DOHH2 (cell line): ENCODE data around the gene RAPGEF1.

Experiments
- H3F3A ChIP-seq: fragments of 200-600 bp; sonication (generic), shearing (Covaris generic); 2 replicates; pipeline ENCODE4 v1.6.0; 2016; ENCODE audit warnings: antibody characterized with exemption, mild to moderate bottlenecking; ENCODE audit not compliant: control insufficient read depth, insufficient read depth
- H3K27ac ChIP-seq: fragments of 200-600 bp; sonication (generic); 2 replicates; pipeline ENCODE4 v1.5.1; 2014; ENCODE audit warnings: low read depth, mild to moderate bottlenecking, low read length, moderate library complexity
- H3K27me3 ChIP-seq: fragments of 200-600 bp; sonication (generic); 2 replicates; pipeline ENCODE4 v1.6.1; 2014; ENCODE audit warnings: mild to moderate bottlenecking, low read length, mixed read lengths; ENCODE audit not compliant: control insufficient read depth
- H3K36me3 ChIP-seq: fragments of 200-600 bp; sonication (generic); 2 replicates; pipeline ENCODE4 v1.6.1; 2014; ENCODE audit warnings: mild to moderate bottlenecking, low read length, moderate library complexity, mixed read lengths; ENCODE audit not compliant: control insufficient read depth
- H3K4me1 ChIP-seq: fragments of 200-600 bp; sonication (generic); 2 replicates; pipeline ENCODE4 v1.6.1; 2014; ENCODE audit warnings: mild to moderate bottlenecking, low read length, mixed read lengths; ENCODE audit not compliant: control insufficient read depth
- H3K4me2 ChIP-seq: fragments of 200-600 bp; sonication (generic); 2 replicates; pipeline ENCODE4 v1.6.0; 2014; ENCODE audit warnings: mild to moderate bottlenecking, low read length, moderate library complexity
- H3K4me3 ChIP-seq: fragments of 200-600 bp; sonication (generic); 2 replicates; pipeline ENCODE4 v1.5.1; 2014; ENCODE audit warnings: mild to moderate bottlenecking, low read length, mixed read lengths
- H3K79me2 ChIP-seq: fragments of 200-600 bp; sonication (generic); 2 replicates; pipeline ENCODE4 v1.6.1; 2014; ENCODE audit warnings: mild to moderate bottlenecking, low read length, mixed read lengths; ENCODE audit not compliant: control insufficient read depth
- H3K9me2 ChIP-seq: fragments of 200-600 bp; sonication (generic); replicated peaks from 2 replicates; pipeline ENCODE4 v1.6.1; 2014; ENCODE audit warnings: mild to moderate bottlenecking, low read length, mixed read lengths; ENCODE audit not compliant: control insufficient read depth
- H3K9me3 ChIP-seq: fragments of 200-600 bp; sonication (generic); 2 replicates; pipeline ENCODE4 v1.6.1; 2014; ENCODE audit warnings: antibody characterized with exemption, low read length, mixed read lengths; ENCODE audit not compliant: control insufficient read depth, insufficient read depth
- H4K20me1 ChIP-seq: fragments of 200-600 bp; sonication (generic); 2 replicates; pipeline ENCODE4 v1.6.0; 2014; ENCODE audit warnings: low read depth, mild to moderate bottlenecking, antibody characterized with exemption, low read length, moderate library complexity; ENCODE audit not compliant: control insufficient read depth, insufficient read depth
- EZH2phosphoT487 ChIP-seq: fragments of 200-600 bp; sonication (generic); IDR thresholded peaks from 2 replicates; pipeline ENCODE4 v1.6.1; 2017; ENCODE audit warnings: borderline replicate concordance, mild to moderate bottlenecking, antibody characterized with exemption, low read length, moderate library complexity, mixed read lengths
- TF ChIP-seq, protein P1 (sequence below): fragments of 200-600 bp; sonication (generic); IDR thresholded peaks from one replicate; pipeline ENCODE4 v1.5.1; 2014; ENCODE audit warnings: antibody characterized with exemption, mild to moderate bottlenecking, low read depth, low read length; ENCODE audit not compliant: poor library complexity, severe bottlenecking

The RAPGEF1 gene

DNA sequence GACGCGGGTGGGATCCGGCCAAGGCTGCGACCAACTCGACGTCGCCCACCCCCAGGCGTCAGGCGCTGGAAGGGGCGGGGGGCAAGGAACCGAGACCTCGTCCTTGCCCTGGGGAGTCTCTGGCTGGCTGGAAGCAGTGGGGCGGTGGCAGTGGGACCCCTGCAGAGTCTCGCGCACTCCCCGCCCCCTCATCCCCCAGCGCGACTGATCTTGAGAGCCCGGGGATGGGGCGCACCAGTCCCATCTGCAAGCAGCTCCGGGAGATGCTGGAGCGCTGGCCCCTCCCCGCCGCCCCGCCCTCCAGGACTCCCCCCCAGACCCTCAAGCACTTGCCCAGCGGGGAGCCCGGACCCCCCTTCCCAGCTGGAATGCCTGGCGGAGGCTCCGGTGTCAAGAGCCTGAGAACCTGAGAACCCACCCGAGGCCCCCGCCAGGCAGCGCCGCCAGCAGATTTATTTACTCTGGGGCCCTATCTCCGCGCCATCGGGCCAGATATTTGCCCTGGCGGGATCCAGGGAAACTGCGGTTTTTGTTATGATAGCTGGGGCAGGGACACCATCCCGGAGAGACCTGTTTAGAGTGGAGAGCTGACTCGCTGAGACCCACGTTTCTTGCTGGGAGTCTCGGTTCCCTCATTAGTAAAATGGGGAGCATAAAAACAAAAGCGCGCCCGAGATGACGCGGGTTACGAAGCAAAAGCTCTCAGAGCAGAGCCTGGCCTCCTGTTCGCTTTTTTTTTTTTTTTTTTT is 193.4 kb downstream of the RAPGEF1 start:
- no peaks in the 10 kb centered on the region for H4K20me1 ChIP-seq
- no peaks in the 10 kb centered on the region for H3K4me1 ChIP-seq
- no peak overlapping the region for H3K27ac ChIP-seq
- H3K9me3 ChIP-seq, result peaks cover 6% of the 10 kb centered on the region
- TF ChIP-seq, protein P1, sequence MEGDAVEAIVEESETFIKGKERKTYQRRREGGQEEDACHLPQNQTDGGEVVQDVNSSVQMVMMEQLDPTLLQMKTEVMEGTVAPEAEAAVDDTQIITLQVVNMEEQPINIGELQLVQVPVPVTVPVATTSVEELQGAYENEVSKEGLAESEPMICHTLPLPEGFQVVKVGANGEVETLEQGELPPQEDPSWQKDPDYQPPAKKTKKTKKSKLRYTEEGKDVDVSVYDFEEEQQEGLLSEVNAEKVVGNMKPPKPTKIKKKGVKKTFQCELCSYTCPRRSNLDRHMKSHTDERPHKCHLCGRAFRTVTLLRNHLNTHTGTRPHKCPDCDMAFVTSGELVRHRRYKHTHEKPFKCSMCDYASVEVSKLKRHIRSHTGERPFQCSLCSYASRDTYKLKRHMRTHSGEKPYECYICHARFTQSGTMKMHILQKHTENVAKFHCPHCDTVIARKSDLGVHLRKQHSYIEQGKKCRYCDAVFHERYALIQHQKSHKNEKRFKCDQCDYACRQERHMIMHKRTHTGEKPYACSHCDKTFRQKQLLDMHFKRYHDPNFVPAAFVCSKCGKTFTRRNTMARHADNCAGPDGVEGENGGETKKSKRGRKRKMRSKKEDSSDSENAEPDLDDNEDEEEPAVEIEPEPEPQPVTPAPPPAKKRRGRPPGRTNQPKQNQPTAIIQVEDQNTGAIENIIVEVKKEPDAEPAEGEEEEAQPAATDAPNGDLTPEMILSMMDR, result no peak
- no peaks in the 10 kb centered on the region for H3F3A ChIP-seq
- no peaks in the 10 kb centered on the region for H3K79me2 ChIP-seq
- H3K4me2 ChIP-seq, result no peak overlapping the region
- H3K4me3 ChIP-seq, result no peak overlapping the region
- H3K9me2 ChIP-seq, result no peaks in the 10 kb centered on the region
- H3K36me3 ChIP-seq, result no peaks in the 10 kb centered on the region
- no peaks in the 10 kb centered on the region for H3K27me3 ChIP-seq

GRCh38 chr9:131545786-131546335 is 194.0 kb downstream of the RAPGEF1 start:
- H3K4me2 ChIP-seq, result no peak overlapping the region
- H3F3A ChIP-seq, result no peaks in the 10 kb centered on the region
- no peak for TF ChIP-seq EZH2phosphoT487
- TF ChIP-seq, protein P1, result no peak
- peaks cover 6% of the 10 kb centered on the region for H3K9me3 ChIP-seq
- H3K79me2 ChIP-seq, result no peaks in the 10 kb centered on the region
- H3K4me3 ChIP-seq, result no peak overlapping the region
- no peaks in the 10 kb centered on the region for H4K20me1 ChIP-seq
- H3K27me3 ChIP-seq, result no peaks in the 10 kb centered on the region
- H3K9me2 ChIP-seq, result no peaks in the 10 kb centered on the region
- H3K4me1 ChIP-seq, result no peaks in the 10 kb centered on the region
- no peaks in the 10 kb centered on the region for H3K36me3 ChIP-seq
- H3K27ac ChIP-seq, result no peak overlapping the region

DNA sequence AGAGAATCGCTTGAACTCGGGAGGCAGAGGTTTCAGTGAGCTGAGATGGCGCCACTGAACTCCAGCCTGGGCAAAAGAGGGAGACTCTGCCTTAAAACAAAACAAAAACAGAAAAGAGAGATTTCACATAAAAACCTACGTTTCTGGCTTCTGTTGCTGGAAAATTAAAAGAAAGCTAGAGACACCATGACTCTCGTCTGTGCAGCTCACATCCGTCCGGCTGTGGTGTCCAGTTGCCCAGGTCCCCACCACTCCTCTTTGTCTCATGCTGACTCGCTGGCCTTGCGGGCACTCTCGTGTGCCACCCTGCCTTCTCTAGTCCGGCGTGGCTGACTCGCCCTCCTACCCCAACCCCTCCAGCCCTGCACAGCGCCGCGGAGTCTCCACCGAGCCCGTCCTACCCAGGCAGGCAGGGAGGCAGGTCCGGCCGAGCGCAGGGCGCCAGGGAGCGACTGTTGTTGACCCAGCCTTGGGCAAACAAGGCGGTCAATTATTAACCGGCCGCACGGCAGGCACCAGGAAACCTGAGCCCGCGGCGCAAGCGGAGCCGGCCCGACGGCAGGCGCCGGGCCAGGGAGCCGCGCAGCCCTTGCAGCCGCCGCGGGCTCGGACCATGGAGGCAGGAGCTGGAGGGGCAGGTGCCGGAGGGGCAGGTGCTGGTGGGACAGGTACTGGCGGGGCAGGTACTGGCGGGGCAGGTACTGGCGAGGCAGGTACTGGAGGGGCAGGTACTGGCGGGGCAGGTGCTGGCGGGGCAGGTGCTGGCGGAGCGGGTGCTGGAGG is 194.7 kb downstream of the RAPGEF1 start, which contains the start of gene PRRT1B:
Gene PRRT1B (plus strand): TSS at position 521 of the 783 bp plus-strand sequence. CDS start 93 bp downstream, at position 614.
- TF ChIP-seq, protein P1, result no peak
- no peak for TF ChIP-seq EZH2phosphoT487
- Histone ChIP-seq H4K20me1 (no peaks in the 10 kb centered on the region), H3K4me2 (no peak within 1 kb of the TSS), H3K4me3 (no peak within 1 kb of the TSS), H3K4me1 (no peaks in the 10 kb centered on the region), H3K27me3 (no peaks in the 10 kb centered on the region), H3K36me3 (no peaks in the 10 kb centered on the region), H3K9me2 (no peaks in the 10 kb centered on the region), H3F3A (no peaks in the 10 kb centered on the region), H3K27ac (no peak within 1 kb of the TSS), H3K79me2 (no peaks in the 10 kb centered on the region), H3K9me3 (peaks cover 6% of the 10 kb centered on the region)
